HepG2 (cell line): ENCODE results near the gene POLDIP3. TPM values are rescaled to one million over a fixed set of nuclear protein-coding genes. Genes with fewer than 3 reads are reported as not detected.
A peak's percentile ranks its signal among the peaks of the same experiment; 100 is the strongest.

ENCODE experiments used
- CHD4 ChIP-seq: fragments of 200-600 bp; sonication (generic); IDR thresholded peaks from 2 replicates; pipeline ENCODE4 v1.7.0; 2017; ENCODE audit warnings: mild to moderate bottlenecking, low read length, borderline replicate concordance
- GTF2F1 ChIP-seq: fragments of 150-350 bp; IDR thresholded peaks from 2 replicates; pipeline ENCODE4 v1.6.1; 2014; ENCODE audit warnings: low read length
- HMGXB4 ChIP-seq, 2 experiments: sonication (generic) in 1 of 2; formaldehyde crosslinking in 1 of 2; IDR thresholded peaks; 2 replicates each; pipeline versions ENCODE4 v1.4.0 to v1.6.1; 2018 to 2020; ENCODE audit warnings: missing genetic modification reagents in 2 of 2, borderline replicate concordance in 1 of 2, low read depth in 1 of 2, mild to moderate bottlenecking in 1 of 2, missing biosample characterization in 1 of 2
- IKZF5 ChIP-seq: IDR thresholded peaks from 2 replicates; pipeline ENCODE4 v1.6.1; 2018; ENCODE audit warnings: missing genetic modification reagents, mild to moderate bottlenecking, missing compliant biosample characterization
- KAT7 ChIP-seq: IDR thresholded peaks from 2 replicates; pipeline ENCODE4 v1.6.1; 2018; ENCODE audit warnings: borderline replicate concordance, missing compliant biosample characterization
- KDM6A ChIP-seq: IDR thresholded peaks from 2 replicates; pipeline ENCODE4 v1.6.1; 2016; ENCODE audit warnings: low read depth
- PHF20 ChIP-seq: sonication (generic); formaldehyde crosslinking; IDR thresholded peaks from 2 replicates; pipeline ENCODE4 v1.5.0; 2020; ENCODE audit warnings: mild to moderate bottlenecking, missing genetic modification reagents
- RXRA ChIP-seq: sonication (generic); formaldehyde crosslinking; IDR thresholded peaks from 2 replicates; pipeline ENCODE4 v1.5.1; 2020; ENCODE audit warnings: missing genetic modification reagents
- SKI ChIP-seq: fragments of 450-650 bp; IDR thresholded peaks from one replicate; pipeline ENCODE4 v1.6.1; 2018; ENCODE audit warnings: mild to moderate bottlenecking; ENCODE audit not compliant: partially characterized antibody
- TOPORS ChIP-seq: sonication (generic); formaldehyde crosslinking; IDR thresholded peaks from 2 replicates; pipeline ENCODE4 v1.8.0; 2023; ENCODE audit warnings: mild to moderate bottlenecking, missing genetic modification reagents
- ZNF350 ChIP-seq: sonication (generic); formaldehyde crosslinking; IDR thresholded peaks from 2 replicates; pipeline ENCODE4 v1.4.0; 2020; ENCODE audit warnings: mild to moderate bottlenecking, low read depth, missing genetic modification reagents, borderline replicate concordance
- ZNF432 ChIP-seq: sonication (generic); formaldehyde crosslinking; IDR thresholded peaks from 2 replicates; pipeline ENCODE4 v1.5.0; 2020; ENCODE audit warnings: missing genetic modification reagents, mild to moderate bottlenecking, borderline replicate concordance
- ZNF713 ChIP-seq: sonication (generic); formaldehyde crosslinking; IDR thresholded peaks from 2 replicates; pipeline ENCODE4 v1.4.0; 2020; ENCODE audit warnings: mild to moderate bottlenecking, missing genetic modification reagents
- ZNF768 ChIP-seq: sonication (generic); formaldehyde crosslinking; IDR thresholded peaks from 2 replicates; pipeline ENCODE4 v1.4.0; 2020; ENCODE audit warnings: missing genetic modification reagents
- ZNF800 ChIP-seq: sonication (generic); formaldehyde crosslinking; IDR thresholded peaks from 2 replicates; pipeline ENCODE4 v1.4.0; 2020; ENCODE audit warnings: missing genetic modification reagents
- ZNF83 ChIP-seq: sonication (generic); formaldehyde crosslinking; IDR thresholded peaks from 2 replicates; pipeline ENCODE4 v1.4.0; 2020; ENCODE audit warnings: missing genetic modification reagents, mild to moderate bottlenecking, borderline replicate concordance
- polyA plus RNA-seq, 8 experiments: library from polyadenylated mRNA; depleted of rRNA in 3 of 8; stranded (reverse) in 7 of 8; unstranded in 1 of 8; fragments of >200 nt; fragmentation: Illumina TruSeq in 4 of 8; extraction: Trizol in 4 of 8; gene quantifications; 2 replicates each; pipeline versions ENCODE4 v1.2.1 to v1.2.3, GENCODE V29; 2011 to 2016; ENCODE audit warnings: low read depth in 4 of 8, missing spikeins in 1 of 8, mixed read lengths in 1 of 8; ENCODE audit not compliant: insufficient read depth in 1 of 8
- total RNA-seq, 5 experiments: library from RNA; depleted of rRNA; stranded (reverse); fragments of >200 nt; fragmentation: Illumina TruSeq; extraction: Trizol; gene quantifications; 2 replicates each; pipeline ENCODE4 v1.2.3, GENCODE V29; 2016; ENCODE audit warnings: low read depth in 1 of 5
- TF ChIP-seq, protein P1 (sequence below): sonication (generic); formaldehyde crosslinking; IDR thresholded peaks from 2 replicates; pipeline ENCODE4 v1.4.0; 2020; ENCODE audit warnings: mild to moderate bottlenecking, missing genetic modification reagents
- TF ChIP-seq, protein P2 (sequence below): sonication (generic); formaldehyde crosslinking; IDR thresholded peaks from 2 replicates; pipeline ENCODE4 v1.4.0; 2020; ENCODE audit warnings: mild to moderate bottlenecking, missing genetic modification reagents

POLDIP3 gene
- total and polyA plus RNA-seq, 2 of the 13 experiments (the other 11 are each of a cell fraction or from before 2014, with no cell fraction given), result 45.8 to 47.4 TPM

- TF ChIP-seq IKZF5 (CRISPR knock-in tag) (no peak), TOPORS (CRISPR knock-in tag) (no peak), HMGXB4 (CRISPR knock-in tag; IDR thresholded peaks at IDR 0.05; ENCODE audit: borderline replicate concordance in 1 of 2, low read depth in 1 of 2) (0 out of 4 replicates have a peak, but pooled peaks of 1 of the 2 experiments have one; percentile 51), KDM6A (no peak), KAT7 (no peak), CHD4 (no peak), ZNF83 (CRISPR knock-in tag) (no peak), ZNF768 (CRISPR knock-in tag) (no peak; the same call in 1 of the 2 replicates), GTF2F1 (no peak), PHF20 (CRISPR knock-in tag) (no peak), ZNF432 (CRISPR knock-in tag) (no peak), ZNF350 (CRISPR knock-in tag) (0 out of 2 replicates have a peak, but pooled peaks have one; percentile 32), ZNF800 (CRISPR knock-in tag) (no peak), ZNF713 (CRISPR knock-in tag) (peak; percentile 59; the same call in 1 of the 2 replicates), SKI (peak; percentile 22), RXRA (CRISPR knock-in tag) (0 out of 2 replicates have a peak, but pooled peaks have one; percentile 34)
- TF ChIP-seq, protein P1, sequence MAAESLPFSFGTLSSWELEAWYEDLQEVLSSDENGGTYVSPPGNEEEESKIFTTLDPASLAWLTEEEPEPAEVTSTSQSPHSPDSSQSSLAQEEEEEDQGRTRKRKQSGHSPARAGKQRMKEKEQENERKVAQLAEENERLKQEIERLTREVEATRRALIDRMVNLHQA (CRISPR knock-in tag), result no peak
- TF ChIP-seq, protein P2, sequence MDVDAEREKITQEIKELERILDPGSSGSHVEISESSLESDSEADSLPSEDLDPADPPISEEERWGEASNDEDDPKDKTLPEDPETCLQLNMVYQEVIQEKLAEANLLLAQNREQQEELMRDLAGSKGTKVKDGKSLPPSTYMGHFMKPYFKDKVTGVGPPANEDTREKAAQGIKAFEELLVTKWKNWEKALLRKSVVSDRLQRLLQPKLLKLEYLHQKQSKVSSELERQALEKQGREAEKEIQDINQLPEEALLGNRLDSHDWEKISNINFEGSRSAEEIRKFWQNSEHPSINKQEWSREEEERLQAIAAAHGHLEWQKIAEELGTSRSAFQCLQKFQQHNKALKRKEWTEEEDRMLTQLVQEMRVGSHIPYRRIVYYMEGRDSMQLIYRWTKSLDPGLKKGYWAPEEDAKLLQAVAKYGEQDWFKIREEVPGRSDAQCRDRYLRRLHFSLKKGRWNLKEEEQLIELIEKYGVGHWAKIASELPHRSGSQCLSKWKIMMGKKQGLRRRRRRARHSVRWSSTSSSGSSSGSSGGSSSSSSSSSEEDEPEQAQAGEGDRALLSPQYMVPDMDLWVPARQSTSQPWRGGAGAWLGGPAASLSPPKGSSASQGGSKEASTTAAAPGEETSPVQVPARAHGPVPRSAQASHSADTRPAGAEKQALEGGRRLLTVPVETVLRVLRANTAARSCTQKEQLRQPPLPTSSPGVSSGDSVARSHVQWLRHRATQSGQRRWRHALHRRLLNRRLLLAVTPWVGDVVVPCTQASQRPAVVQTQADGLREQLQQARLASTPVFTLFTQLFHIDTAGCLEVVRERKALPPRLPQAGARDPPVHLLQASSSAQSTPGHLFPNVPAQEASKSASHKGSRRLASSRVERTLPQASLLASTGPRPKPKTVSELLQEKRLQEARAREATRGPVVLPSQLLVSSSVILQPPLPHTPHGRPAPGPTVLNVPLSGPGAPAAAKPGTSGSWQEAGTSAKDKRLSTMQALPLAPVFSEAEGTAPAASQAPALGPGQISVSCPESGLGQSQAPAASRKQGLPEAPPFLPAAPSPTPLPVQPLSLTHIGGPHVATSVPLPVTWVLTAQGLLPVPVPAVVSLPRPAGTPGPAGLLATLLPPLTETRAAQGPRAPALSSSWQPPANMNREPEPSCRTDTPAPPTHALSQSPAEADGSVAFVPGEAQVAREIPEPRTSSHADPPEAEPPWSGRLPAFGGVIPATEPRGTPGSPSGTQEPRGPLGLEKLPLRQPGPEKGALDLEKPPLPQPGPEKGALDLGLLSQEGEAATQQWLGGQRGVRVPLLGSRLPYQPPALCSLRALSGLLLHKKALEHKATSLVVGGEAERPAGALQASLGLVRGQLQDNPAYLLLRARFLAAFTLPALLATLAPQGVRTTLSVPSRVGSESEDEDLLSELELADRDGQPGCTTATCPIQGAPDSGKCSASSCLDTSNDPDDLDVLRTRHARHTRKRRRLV (CRISPR knock-in tag), result peak; percentile 97
Observed at GRCh38 chr22:42661985-42662831, 47.5 kb upstream of the POLDIP3 start (continued).
